HG03469 (cell line): ENCODE results near the gene ZNF705A.
"Not testable (repeated sequence)": the region's sequence is repeated elsewhere in the genome, so short reads cannot be mapped to it uniquely, and the experiment has no call there.

ENCODE experiments used
- ATAC-seq: cut with Tn5 transposase; IDR thresholded peaks from one replicate; pipeline ENCODE4 v1.9.1; 2021; ENCODE audit warnings: mild to moderate bottlenecking, moderate library complexity, moderate number of reproducible peaks; ENCODE audit not compliant: unreplicated experiment

ZNF705A gene

GRCh38 chr12:8156845-8157244 lies at the start of gene ZNF705A:
Gene ZNF705A (plus strand): TSS chr12:8157015. CDS start chr12:8172626, 15,611 bp downstream.
- ATAC-seq: no peak

- no peak for ATAC-seq
Measured at GRCh38 chr12:8108808-8109398, 47.9 kb upstream of the ZNF705A start.

- not testable (repeated sequence) for ATAC-seq
Measured at GRCh38 chr12:8113117-8113516, 43.7 kb upstream of the ZNF705A start.

GRCh38 chr12:8120072-8120713 lies 36.6 kb upstream of the ZNF705A start:
- ATAC-seq: no peak

- no peak for ATAC-seq
Measured at GRCh38 chr12:8123124-8123912, 33.5 kb upstream of the ZNF705A start, which contains the start of gene CLEC4A. Gene CLEC4A (plus strand): TSS chr12:8123617. CDS start chr12:8123879, 262 bp downstream.

- ATAC-seq: no peak
Measured at GRCh38 chr12:8127138-8127537, 29.7 kb upstream of the ZNF705A start.

- ATAC-seq: not testable (repeated sequence)
Measured at GRCh38 chr12:8133636-8134397, 23.0 kb upstream of the ZNF705A start.

GRCh38 chr12:8134398-8134930 lies 22.4 kb upstream of the ZNF705A start:
- not testable (repeated sequence) for ATAC-seq

- not testable (repeated sequence) for ATAC-seq
Measured at GRCh38 chr12:8141647-8142046, 15.2 kb upstream of the ZNF705A start.

- ATAC-seq: no peak
Measured at GRCh38 chr12:8143261-8143660, 13.6 kb upstream of the ZNF705A start.

GRCh38 chr12:8145754-8146441 lies 10.9 kb upstream of the ZNF705A start:
- ATAC-seq: no peak

GRCh38 chr12:8146442-8146771 lies 10.4 kb upstream of the ZNF705A start:
- no peak for ATAC-seq

- no peak for ATAC-seq
Measured at GRCh38 chr12:8154526-8154925, 2.3 kb upstream of the ZNF705A start.

- ATAC-seq: no peak
Measured at GRCh38 chr12:8156416-8156815, 399 bp upstream of the ZNF705A start.

GRCh38 chr12:8157484-8158198 lies 826 bp downstream of the ZNF705A start:
- ATAC-seq: no peak

- not testable (repeated sequence) for ATAC-seq
Measured at GRCh38 chr12:8172911-8173310, 16.1 kb downstream of the ZNF705A start.

- not testable (repeated sequence) for ATAC-seq
Measured at GRCh38 chr12:8179989-8180585, 23.3 kb downstream of the ZNF705A start.

GRCh38 chr12:8181271-8181670 lies 24.5 kb downstream of the ZNF705A start:
- ATAC-seq: not testable (repeated sequence)

GRCh38 chr12:8182923-8183322 lies 26.1 kb downstream of the ZNF705A start:
- not testable (repeated sequence) for ATAC-seq
